Dendritic cell treated with granulocyte-macrophage colony-stimulating factor and Interleukin-4, amounts not matched to agents 40 ng/mL and 50 ng/mL, for 4 days (primary cell): ENCODE data around the gene ZFHX3.

Experiments
- H3K27ac Mint-ChIP-seq: one replicate; pipeline ENCODE4 v1.8.0; 2022; ENCODE audit warnings: mild to moderate bottlenecking, mixed read lengths
- H3K27me3 Mint-ChIP-seq: one replicate; pipeline ENCODE4 v1.8.0; 2022; ENCODE audit warnings: mild to moderate bottlenecking, mixed read lengths
- H3K36me3 Mint-ChIP-seq: one replicate; pipeline ENCODE4 v1.8.0; 2022; ENCODE audit warnings: low read depth, mixed read lengths
- H3K4me1 Mint-ChIP-seq: one replicate; pipeline ENCODE4 v1.8.0; 2022; ENCODE audit warnings: low read depth, mixed read lengths
- H3K4me3 Mint-ChIP-seq: one replicate; pipeline ENCODE4 v1.8.0; 2022; ENCODE audit warnings: mild to moderate bottlenecking, moderate library complexity, mixed read lengths
- H3K9me3 Mint-ChIP-seq: one replicate; pipeline ENCODE4 v1.8.0; 2022; ENCODE audit warnings: mixed read lengths
- intact Hi-C: fragments of 100-400 bp; cut with micrococcal nuclease; formaldehyde crosslinking; loops from one replicate; pipeline ENCODE4 v1.15.0; 2022

ZFHX3 gene

GRCh38 chr16:72791786-72792185 lies 256.1 kb downstream of the ZFHX3 start:
- H3K27ac Mint-ChIP-seq: no peak overlapping the region
- peaks cover 66% of the 10 kb centered on the region for H3K36me3 Mint-ChIP-seq
- intact Hi-C loops: no loop called here
- H3K4me1 Mint-ChIP-seq: peaks cover 26% of the 10 kb centered on the region
- H3K27me3 Mint-ChIP-seq: no peaks in the 10 kb centered on the region
- no peak overlapping the region for H3K4me3 Mint-ChIP-seq
- no peaks in the 10 kb centered on the region for H3K9me3 Mint-ChIP-seq

- no peak overlapping the region for H3K27ac Mint-ChIP-seq
- no peaks in the 10 kb centered on the region for H3K27me3 Mint-ChIP-seq
- intact Hi-C loops: loop anchor here (10.0 kb wide), 1 partner anchor 125 kb away; no protein-coding TSS in a partner anchor
- peaks cover 47% of the 10 kb centered on the region for H3K36me3 Mint-ChIP-seq
- peaks cover 38% of the 10 kb centered on the region for H3K4me1 Mint-ChIP-seq
- H3K4me3 Mint-ChIP-seq: no peak overlapping the region
- H3K9me3 Mint-ChIP-seq: no peaks in the 10 kb centered on the region
These were observed 258.0 kb downstream of the ZFHX3 start for GRCh38 chr16:72789921-72790320.

- Mint-ChIP-seq H3K27ac (peak overlapping the region; percentile 89), H3K4me1 (peaks cover 40% of the 10 kb centered on the region)
- intact Hi-C loops: loop anchor here (10.0 kb wide), 1 partner anchor 125 kb away; no protein-coding TSS in a partner anchor
These were observed 258.5 kb downstream of the ZFHX3 start for GRCh38 chr16:72789465-72789864.

GRCh38 chr16:72788269-72788809 lies 259.6 kb downstream of the ZFHX3 start:
- peaks cover 40% of the 10 kb centered on the region for H3K4me1 Mint-ChIP-seq
- H3K36me3 Mint-ChIP-seq: peaks cover 37% of the 10 kb centered on the region
- H3K9me3 Mint-ChIP-seq: no peaks in the 10 kb centered on the region
- no peaks in the 10 kb centered on the region for H3K27me3 Mint-ChIP-seq
- H3K4me3 Mint-ChIP-seq: peak overlapping the region; percentile 72
- intact Hi-C loops: loop anchor here (10.0 kb wide), 1 partner anchor 124 kb away; no protein-coding TSS in a partner anchor
- peak overlapping the region; percentile 89 for H3K27ac Mint-ChIP-seq

More at GRCh38 chr16:72789465-72789864, 258.5 kb downstream of the ZFHX3 start:
- Mint-ChIP-seq H3K27me3 (no peaks in the 10 kb centered on the region), H3K36me3 (peaks cover 42% of the 10 kb centered on the region), H3K9me3 (no peaks in the 10 kb centered on the region), H3K4me3 (no peak overlapping the region)

GRCh38 chr16:72787514-72788268 lies 260.2 kb downstream of the ZFHX3 start:
- H3K4me1 Mint-ChIP-seq: peaks cover 40% of the 10 kb centered on the region
- H3K27me3 Mint-ChIP-seq: no peaks in the 10 kb centered on the region
- peak overlapping the region; percentile 89 for H3K27ac Mint-ChIP-seq
- H3K4me3 Mint-ChIP-seq: peak overlapping the region; percentile 77
- peaks cover 31% of the 10 kb centered on the region for H3K36me3 Mint-ChIP-seq
- H3K9me3 Mint-ChIP-seq: no peaks in the 10 kb centered on the region
- intact Hi-C loops: loop anchor here (10.0 kb wide), 1 partner anchor 123 kb away; no protein-coding TSS in a partner anchor

GRCh38 chr16:72787130-72787513 lies 260.8 kb downstream of the ZFHX3 start:
- H3K36me3 Mint-ChIP-seq: peaks cover 31% of the 10 kb centered on the region
- peaks cover 40% of the 10 kb centered on the region for H3K4me1 Mint-ChIP-seq
- peak overlapping the region; percentile 89 for H3K27ac Mint-ChIP-seq
- H3K4me3 Mint-ChIP-seq: peak overlapping the region; percentile 77
- H3K27me3 Mint-ChIP-seq: no peaks in the 10 kb centered on the region
- no peaks in the 10 kb centered on the region for H3K9me3 Mint-ChIP-seq
- intact Hi-C loops: loop anchor here (10.0 kb wide), 1 partner anchor 122 kb away; no protein-coding TSS in a partner anchor

GRCh38 chr16:72786606-72787005 lies 261.3 kb downstream of the ZFHX3 start:
- intact Hi-C loops: loop anchor here (10.0 kb wide), 1 partner anchor 122 kb away; no protein-coding TSS in a partner anchor
- Mint-ChIP-seq H3K4me3 (no peak overlapping the region), H3K9me3 (no peaks in the 10 kb centered on the region), H3K27me3 (no peaks in the 10 kb centered on the region), H3K4me1 (peaks cover 40% of the 10 kb centered on the region), H3K36me3 (peaks cover 31% of the 10 kb centered on the region), H3K27ac (peak overlapping the region; percentile 89)

GRCh38 chr16:72785886-72786285 lies 262.0 kb downstream of the ZFHX3 start:
- Mint-ChIP-seq H3K36me3 (peaks cover 31% of the 10 kb centered on the region), H3K27me3 (no peaks in the 10 kb centered on the region), H3K4me3 (no peak overlapping the region), H3K4me1 (peaks cover 40% of the 10 kb centered on the region), H3K27ac (peak overlapping the region; percentile 64), H3K9me3 (no peaks in the 10 kb centered on the region)
- intact Hi-C loops: loop anchor here (10.0 kb wide), 1 partner anchor 121 kb away; no protein-coding TSS in a partner anchor

GRCh38 chr16:72785171-72785570 lies 262.8 kb downstream of the ZFHX3 start:
- no peak overlapping the region for H3K4me3 Mint-ChIP-seq
- H3K4me1 Mint-ChIP-seq: peaks cover 40% of the 10 kb centered on the region
- peaks cover 25% of the 10 kb centered on the region for H3K36me3 Mint-ChIP-seq
- H3K27me3 Mint-ChIP-seq: no peaks in the 10 kb centered on the region
- intact Hi-C loops: loop anchor here (10.0 kb wide), 1 partner anchor 120 kb away; no protein-coding TSS in a partner anchor
- H3K9me3 Mint-ChIP-seq: no peaks in the 10 kb centered on the region
- H3K27ac Mint-ChIP-seq: peak overlapping the region; percentile 64

GRCh38 chr16:72783716-72784318 lies 264.1 kb downstream of the ZFHX3 start:
- Mint-ChIP-seq H3K27ac (no peak overlapping the region), H3K27me3 (no peaks in the 10 kb centered on the region), H3K36me3 (peaks cover 19% of the 10 kb centered on the region), H3K4me1 (peaks cover 32% of the 10 kb centered on the region), H3K9me3 (no peaks in the 10 kb centered on the region), H3K4me3 (no peak overlapping the region)
- intact Hi-C loops: loop anchor here (10.0 kb wide), 1 partner anchor 119 kb away; no protein-coding TSS in a partner anchor

GRCh38 chr16:72769876-72770275 lies 278.1 kb downstream of the ZFHX3 start:
- peaks cover 16% of the 10 kb centered on the region for H3K9me3 Mint-ChIP-seq
- H3K27ac Mint-ChIP-seq: no peak overlapping the region
- H3K27me3 Mint-ChIP-seq: no peaks in the 10 kb centered on the region
- peaks cover 5% of the 10 kb centered on the region for H3K4me1 Mint-ChIP-seq
- intact Hi-C loops: no loop called here
- H3K4me3 Mint-ChIP-seq: no peak overlapping the region
- no peaks in the 10 kb centered on the region for H3K36me3 Mint-ChIP-seq

GRCh38 chr16:72768591-72768990 lies 279.3 kb downstream of the ZFHX3 start:
- Mint-ChIP-seq H3K4me3 (no peak overlapping the region), H3K4me1 (peaks cover 5% of the 10 kb centered on the region), H3K9me3 (peaks cover 16% of the 10 kb centered on the region), H3K36me3 (no peaks in the 10 kb centered on the region), H3K27me3 (no peaks in the 10 kb centered on the region), H3K27ac (no peak overlapping the region)
- intact Hi-C loops: no loop called here

GRCh38 chr16:72766506-72766905 lies 281.4 kb downstream of the ZFHX3 start:
- no peak overlapping the region for H3K4me3 Mint-ChIP-seq
- intact Hi-C loops: no loop called here
- no peaks in the 10 kb centered on the region for H3K36me3 Mint-ChIP-seq
- no peak overlapping the region for H3K27ac Mint-ChIP-seq
- peaks cover 5% of the 10 kb centered on the region for H3K4me1 Mint-ChIP-seq
- peaks cover 7% of the 10 kb centered on the region for H3K9me3 Mint-ChIP-seq
- H3K27me3 Mint-ChIP-seq: no peaks in the 10 kb centered on the region
